CD4-positive, CD25-positive, alpha-beta regulatory T cell (primary cell): ENCODE measurements around the gene SPEF1. TPM values are rescaled to one million over a fixed set of nuclear protein-coding genes. Genes with fewer than 3 reads are reported as not detected.
"Not testable (repeated sequence)": the region's sequence is repeated elsewhere in the genome, so short reads cannot be mapped to it uniquely, and the experiment has no call there.

Source experiments
- ATAC-seq, 2 donors: fragments of 150-1000 bp; cut with Tn5 transposase; one replicate each; pipeline ENCODE4 v1.10.0; 2021; ENCODE audit warnings: low read depth in 2 of 2, moderate number of reproducible peaks in 2 of 2, moderate library complexity in 1 of 2
- DNase-seq, 3 donors: peaks; one replicate each; pipeline versions ENCODE4 v3.0.0 to v3.0.0-alpha.2; 2012 to 2022; ENCODE audit warnings: mixed read lengths in 1 of 3
- H3K27ac ChIP-seq: one replicate; pipeline ENCODE4 v1.7.0; 2013; ENCODE audit warnings: mild to moderate bottlenecking, low read length; ENCODE audit not compliant: insufficient read depth, poor library complexity, severe bottlenecking
- H3K27me3 ChIP-seq: one replicate; pipeline ENCODE4 v1.7.0; 2013; ENCODE audit warnings: low read length; ENCODE audit not compliant: control insufficient read depth, insufficient read depth
- H3K36me3 ChIP-seq: one replicate; pipeline ENCODE4 v1.7.0; 2013; ENCODE audit warnings: mild to moderate bottlenecking, low read length, moderate library complexity; ENCODE audit not compliant: control insufficient read depth, insufficient read depth
- H3K4me1 ChIP-seq: 2 replicates; pipeline ENCODE4 v1.7.0; 2013; ENCODE audit warnings: mild to moderate bottlenecking, low read length; ENCODE audit not compliant: insufficient read depth, control insufficient read depth, poor library complexity, severe bottlenecking
- H3K4me3 ChIP-seq: one replicate; pipeline ENCODE4 v1.7.0; 2013; ENCODE audit warnings: low read depth, mild to moderate bottlenecking, low read length, moderate library complexity
- H3K9me3 ChIP-seq, 2 experiments: 1 replicate in 1 of 2; 2 replicates in 1 of 2; pipeline ENCODE4 v1.7.0; 2013; ENCODE audit warnings: low read length in 2 of 2, mild to moderate bottlenecking in 1 of 2, moderate library complexity in 1 of 2; ENCODE audit not compliant: control insufficient read depth in 2 of 2
- H3K27ac Mint-ChIP-seq, 3 donors: one replicate each; pipeline ENCODE4 v1.8.0; 2020 to 2022; ENCODE audit warnings: mild to moderate bottlenecking in 3 of 3, mixed read lengths in 3 of 3, moderate library complexity in 2 of 3
- H3K27me3 Mint-ChIP-seq: one replicate; pipeline ENCODE4 v1.8.0; 2022; ENCODE audit warnings: mild to moderate bottlenecking, mixed read lengths
- H3K36me3 Mint-ChIP-seq: one replicate; pipeline ENCODE4 v1.8.0; 2020; ENCODE audit warnings: mixed read lengths
- H3K4me1 Mint-ChIP-seq, 4 donors: one replicate each; pipeline ENCODE4 v1.8.0; 2020 to 2022; ENCODE audit warnings: mixed read lengths in 4 of 4, mild to moderate bottlenecking in 1 of 4
- H3K4me3 Mint-ChIP-seq, 4 donors: one replicate each; pipeline ENCODE4 v1.8.0; 2020 to 2022; ENCODE audit warnings: mild to moderate bottlenecking in 4 of 4, mixed read lengths in 4 of 4, moderate library complexity in 3 of 4
- H3K9me3 Mint-ChIP-seq, 7 donors: one replicate each; pipeline ENCODE4 v1.8.0; 2020 to 2022; ENCODE audit warnings: mixed read lengths in 7 of 7, mild to moderate bottlenecking in 3 of 7, moderate library complexity in 2 of 7
- polyA plus RNA-seq, 4 donors: library from polyadenylated mRNA; unstranded; fragments of 300-500 nt; fragmentation: Illumina TruSeq; gene quantifications; one replicate each; pipeline ENCODE4 v1.2.3, GENCODE V29; 2021
- total RNA-seq: library from RNA; stranded (reverse); gene quantifications from one replicate; pipeline ENCODE4 v1.2.3, GENCODE V29; 2022

Gene SPEF1
- total and polyA plus RNA-seq, 5 donors from 2014 or later, result not detected

DNA sequence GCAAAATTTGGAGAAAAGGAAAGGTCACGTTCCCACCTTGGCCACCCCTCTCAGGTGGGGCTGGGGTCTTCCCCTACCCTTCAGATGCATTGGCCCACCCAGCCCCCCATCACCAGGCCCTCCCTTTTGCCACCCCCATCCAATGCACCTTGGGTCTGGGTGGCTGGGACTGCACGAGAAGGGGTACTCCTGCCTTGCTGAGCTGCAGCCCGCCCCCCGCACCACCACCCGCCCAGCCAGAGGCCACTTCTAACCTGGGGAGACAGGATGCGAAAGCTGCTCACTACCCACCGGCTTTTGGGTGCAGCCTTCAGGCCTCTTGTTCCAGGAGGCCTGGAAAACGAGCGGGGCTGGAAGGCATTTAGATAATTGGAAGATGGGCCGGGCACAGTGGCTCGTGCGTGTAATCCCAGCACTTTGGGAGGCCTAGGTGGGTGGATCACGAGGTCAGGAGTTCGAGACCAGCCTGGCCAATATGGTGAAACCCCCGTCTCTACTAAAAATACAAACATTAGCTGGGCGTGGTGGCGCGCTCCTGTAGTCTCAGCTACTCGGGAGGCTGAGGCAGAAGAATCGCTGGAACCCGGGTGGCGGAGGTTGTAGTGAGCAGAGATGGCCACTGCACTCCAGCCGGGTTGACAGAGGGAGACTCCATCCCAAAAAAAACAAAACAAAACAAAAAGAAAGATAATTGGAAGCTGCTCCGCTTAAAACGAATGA lies 13.6 kb upstream of the SPEF1 start:
- peaks cover 4% of the 10 kb centered on the region for H3K27me3 Mint-ChIP-seq
- H3K4me3 Mint-ChIP-seq, result peak overlapping the region; percentile 92 to 99 (median 94)
- H3K4me1 ChIP-seq, result peaks cover 39% of the 10 kb centered on the region
- DNase-seq (no peak), ATAC-seq (no peak)
- H3K27ac ChIP-seq, result peak overlapping the region; percentile 95
- H3K36me3 Mint-ChIP-seq, result peaks cover 25% of the 10 kb centered on the region
- H3K36me3 ChIP-seq, result peaks cover 6% of the 10 kb centered on the region
- peak overlapping the region in 2 of 3 donors; percentile 69 to 95 for H3K27ac Mint-ChIP-seq
- no peaks in the 10 kb centered on the region for H3K9me3 Mint-ChIP-seq
- H3K9me3 ChIP-seq, result no peaks in the 10 kb centered on the region
- peak overlapping the region; percentile 67 for H3K4me3 ChIP-seq
- H3K4me1 Mint-ChIP-seq, result peaks cover 7 to 34% (median 28%) of the 10 kb centered on the region in 4 donors
- H3K27me3 ChIP-seq, result no peaks in the 10 kb centered on the region

GRCh38 chr20:3794168-3794567 lies 12.9 kb upstream of the SPEF1 start:
- H3K4me1 Mint-ChIP-seq, result peaks cover 7 to 28% (median 22%) of the 10 kb centered on the region in 4 donors
- H3K27ac Mint-ChIP-seq, result peak overlapping the region in 2 of 3 donors; percentile 20 to 23
- H3K4me3 ChIP-seq, H3K27ac ChIP-seq, H3K9me3 Mint-ChIP-seq, H3K36me3 ChIP-seq, ATAC-seq, H3K27me3 ChIP-seq, H3K27me3 Mint-ChIP-seq, DNase-seq, H3K9me3 ChIP-seq: not testable (repeated sequence)
- H3K4me3 Mint-ChIP-seq, result peak overlapping the region in 2 of 4 donors; percentile 21 to 74
- peaks cover 21% of the 10 kb centered on the region for H3K36me3 Mint-ChIP-seq
- H3K4me1 ChIP-seq, result peaks cover 32% of the 10 kb centered on the region

DNA sequence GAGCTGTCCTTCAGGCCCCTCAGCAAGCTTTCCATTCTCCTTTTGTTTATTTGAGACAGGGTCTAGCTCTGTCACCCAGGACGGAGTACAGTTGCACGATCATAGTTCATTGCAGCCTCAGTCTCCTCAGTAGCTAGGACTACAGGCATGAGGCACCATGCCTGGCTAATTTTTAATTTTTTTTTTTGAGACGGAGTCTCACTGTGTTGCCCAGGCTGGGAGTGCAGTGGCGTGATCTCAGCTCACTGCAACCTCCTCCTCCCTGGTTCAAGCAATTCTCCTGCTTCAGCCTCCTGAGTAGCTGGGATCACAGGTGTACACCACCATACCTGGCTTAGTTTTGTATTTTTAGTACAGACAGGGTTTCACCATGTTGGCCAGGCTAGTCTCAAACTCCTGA lies 8.0 kb upstream of the SPEF1 start:
- not testable (repeated sequence) for ATAC-seq, H3K36me3 ChIP-seq, H3K27me3 ChIP-seq, H3K27me3 Mint-ChIP-seq, H3K9me3 ChIP-seq, H3K36me3 Mint-ChIP-seq, DNase-seq, H3K4me3 ChIP-seq, H3K9me3 Mint-ChIP-seq, H3K27ac ChIP-seq
- peak overlapping the region in 2 of 4 donors; percentile 79 to 87 for H3K4me3 Mint-ChIP-seq
- H3K4me1 Mint-ChIP-seq, result peaks cover 9 to 35% (median 19%) of the 10 kb centered on the region in 4 donors
- peaks cover 23% of the 10 kb centered on the region for H3K4me1 ChIP-seq
- H3K27ac Mint-ChIP-seq, result peak overlapping the region; percentile 35 to 92 (median 76)

DNA sequence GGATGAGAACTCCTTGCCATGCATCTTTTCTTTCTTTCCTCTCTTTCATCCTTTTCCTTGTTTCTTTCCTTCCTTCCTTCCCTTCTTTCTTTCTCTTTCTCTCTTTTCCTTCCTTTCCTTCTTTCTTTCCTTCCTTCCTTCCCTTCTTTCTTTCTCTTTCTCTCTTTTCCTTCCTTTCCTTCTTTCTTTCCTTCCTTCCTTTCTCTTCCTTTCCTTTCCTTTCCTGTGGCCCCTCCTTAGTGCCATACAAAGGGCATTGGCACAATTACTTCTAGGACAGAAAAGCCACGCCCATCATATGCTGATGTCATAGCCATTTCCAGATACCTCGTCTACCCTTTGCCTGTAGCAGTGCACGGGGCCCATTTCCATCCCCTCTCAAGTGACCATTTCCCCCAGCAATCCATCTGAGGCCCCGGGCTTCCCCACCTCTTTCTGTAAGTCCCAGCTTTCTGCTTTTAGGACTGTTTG lies 7.5 kb upstream of the SPEF1 start:
- Mint-ChIP-seq H3K36me3 (no peaks in the 10 kb centered on the region), H3K4me1 (peaks cover 9 to 36% (median 19%) of the 10 kb centered on the region in 4 donors), H3K27ac (peak overlapping the region; percentile 35 to 98 (median 92)), H3K9me3 (no peaks in the 10 kb centered on the region), H3K27me3 (no peaks in the 10 kb centered on the region), H3K4me3 (peak overlapping the region; percentile 73 to 87 (median 79))
- DNase-seq (no peak), ATAC-seq (no peak)
- Histone ChIP-seq H3K4me1 (peaks cover 23% of the 10 kb centered on the region), H3K9me3 (no peaks in the 10 kb centered on the region), H3K4me3 (no peak overlapping the region), H3K27me3 (no peaks in the 10 kb centered on the region), H3K27ac (no peak overlapping the region), H3K36me3 (no peaks in the 10 kb centered on the region)

- Mint-ChIP-seq H3K27me3 (no peaks in the 10 kb centered on the region), H3K4me1 (peaks cover 9 to 46% (median 23%) of the 10 kb centered on the region in 4 donors), H3K9me3 (no peaks in the 10 kb centered on the region), H3K4me3 (peak overlapping the region; percentile 80 to 89 (median 84)), H3K36me3 (no peaks in the 10 kb centered on the region), H3K27ac (peak overlapping the region; percentile 20 to 95 (median 75))
- no peak for DNase-seq
- peaks cover 23% of the 10 kb centered on the region for H3K4me1 ChIP-seq
- H3K27me3 ChIP-seq, result no peaks in the 10 kb centered on the region
- H3K27ac ChIP-seq, result peak overlapping the region; percentile 55
- H3K36me3 ChIP-seq, result no peaks in the 10 kb centered on the region
- H3K9me3 ChIP-seq, result no peaks in the 10 kb centered on the region
- ATAC-seq, result no peak
- peak overlapping the region; percentile 87 for H3K4me3 ChIP-seq
Measured at GRCh38 chr20:3787324-3788014, 6.2 kb upstream of the SPEF1 start.

DNA sequence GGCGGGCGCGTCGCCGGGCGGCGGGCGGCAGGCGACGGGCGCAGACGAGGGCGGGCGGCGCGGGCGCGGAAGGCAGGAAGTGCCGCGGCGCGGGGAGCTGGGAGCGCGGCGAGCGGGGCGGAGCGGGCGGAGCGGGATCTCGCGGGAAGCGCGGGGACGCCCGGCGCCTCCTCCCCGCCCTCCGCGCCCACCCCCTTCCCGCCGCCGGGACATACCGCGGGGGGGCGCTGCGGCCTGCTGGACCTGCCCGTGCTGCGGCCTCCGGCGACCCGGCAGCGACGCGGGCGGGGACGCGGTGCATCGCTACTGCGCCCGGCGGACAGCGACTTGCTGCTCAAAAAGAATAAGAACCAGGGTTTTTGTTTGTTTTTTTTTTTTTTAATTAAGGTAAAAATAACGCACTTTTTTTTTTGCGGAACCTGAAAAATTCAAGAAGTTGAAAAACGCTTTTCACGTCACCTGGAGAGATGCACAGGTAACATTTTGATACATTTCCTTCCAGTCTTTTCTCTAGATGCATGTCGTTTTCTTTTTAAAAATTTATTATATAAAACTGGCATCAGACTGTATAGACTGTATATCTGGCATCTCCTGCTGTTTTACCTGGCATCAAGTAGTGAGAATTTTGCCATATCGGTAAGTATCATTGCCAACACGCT lies 5.5 kb upstream of the SPEF1 start, which contains the start of gene CENPB:
TSS of gene CENPB (minus strand) at position 76 of the 659 bp plus-strand sequence. CDS start 257 bp downstream, outside the sequence.
- H3K36me3 Mint-ChIP-seq, result no peaks in the 10 kb centered on the region
- no peaks in the 10 kb centered on the region for H3K27me3 Mint-ChIP-seq
- peak within 1 kb of the TSS; percentile 85 to 89 (median 86) for H3K4me3 Mint-ChIP-seq
- H3K27ac ChIP-seq, result peak within 1 kb of the TSS; percentile 55
- peak within 1 kb of the TSS; percentile 59 to 95 (median 75) for H3K27ac Mint-ChIP-seq
- H3K9me3 ChIP-seq, result no peaks in the 10 kb centered on the region
- ATAC-seq (peak; percentile 88 to 90), DNase-seq (peak; percentile 84 to 90 (median 88))
- H3K9me3 Mint-ChIP-seq, result no peaks in the 10 kb centered on the region
- H3K4me1 Mint-ChIP-seq, result peaks cover 13 to 51% (median 25%) of the 10 kb centered on the region in 4 donors
- H3K4me1 ChIP-seq, result peaks cover 23% of the 10 kb centered on the region
- H3K27me3 ChIP-seq, result no peaks in the 10 kb centered on the region
- H3K36me3 ChIP-seq, result no peaks in the 10 kb centered on the region
- H3K4me3 ChIP-seq, result peak within 1 kb of the TSS; percentile 87

DNA sequence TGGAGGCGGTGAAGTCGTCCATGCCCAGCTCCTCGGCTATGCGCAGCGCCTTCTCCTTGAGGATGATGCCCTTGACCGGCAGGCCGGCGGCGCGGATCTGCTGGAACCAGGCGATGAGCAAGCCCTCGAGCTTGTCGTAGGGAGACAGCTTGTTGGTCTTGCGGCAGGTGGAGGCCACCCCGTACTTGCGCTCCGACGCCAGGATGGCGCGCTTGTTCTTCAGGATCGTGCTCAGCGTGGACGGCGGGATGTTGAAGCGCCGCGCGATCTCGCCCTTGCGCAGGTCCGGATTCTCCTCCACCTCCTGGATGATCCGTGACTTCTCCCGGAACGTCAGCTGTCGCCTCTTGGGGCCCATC lies 4.9 kb upstream of the SPEF1 start:
- H3K27ac ChIP-seq, result peak overlapping the region; percentile 47
- peak overlapping the region; percentile 74 to 85 (median 84) for H3K4me3 Mint-ChIP-seq
- ATAC-seq (peak; percentile 12 to 16), DNase-seq (peak; percentile 29 to 74 (median 47))
- peaks cover 14 to 58% (median 29%) of the 10 kb centered on the region in 4 donors for H3K4me1 Mint-ChIP-seq
- peaks cover 6% of the 10 kb centered on the region for H3K27me3 Mint-ChIP-seq
- no peaks in the 10 kb centered on the region for H3K9me3 ChIP-seq
- no peaks in the 10 kb centered on the region for H3K36me3 Mint-ChIP-seq
- H3K9me3 Mint-ChIP-seq, result no peaks in the 10 kb centered on the region
- no peaks in the 10 kb centered on the region for H3K36me3 ChIP-seq
- H3K27me3 ChIP-seq, result no peaks in the 10 kb centered on the region
- peak overlapping the region in 2 of 3 donors; percentile 59 to 88 for H3K27ac Mint-ChIP-seq
- H3K4me3 ChIP-seq, result peak overlapping the region; percentile 32
- peaks cover 28% of the 10 kb centered on the region for H3K4me1 ChIP-seq
